Right ventricle myocardium inferior (tissue), 1 donor: ENCODE data around the gene SLC39A11. TPM values are rescaled to one million over a fixed set of nuclear protein-coding genes. Genes with fewer than 3 reads are reported as not detected.

Source experiments
- ATAC-seq: fragments of 200-7000 bp; cut with Tn5 transposase; one replicate; pipeline ENCODE4 v1.9.1; 2020; ENCODE audit warnings: mild to moderate bottlenecking, moderate library complexity
- DNase-seq: peaks from one replicate; pipeline ENCODE4 v3.0.0; 2021; ENCODE audit errors: missing footprints
- intact Hi-C: fragments of 100-400 bp; cut with DNase I; formaldehyde crosslinking; loops from one replicate; pipeline ENCODE4 v1.11.0; 2022
- total RNA-seq: library from RNA; stranded (reverse); fragmentation: NEBNext Ultra II Directional; extraction: Animal tissue kit (Norgen Biotek cat#: 25700); gene quantifications from one replicate; pipeline ENCODE4 v1.2.1, GENCODE V29; 2021
- donor health status: DM: no; HTN: yes; CAD: no; lungs with severe emphysema.

Gene SLC39A11
- total RNA-seq, 1 donor from 2014 or later, result 6.9 TPM

- intact Hi-C loops, result no loop called here
- no peak for ATAC-seq
Observed at GRCh38 chr17:72735592-72735991, 356.9 kb downstream of the SLC39A11 start.

DNA sequence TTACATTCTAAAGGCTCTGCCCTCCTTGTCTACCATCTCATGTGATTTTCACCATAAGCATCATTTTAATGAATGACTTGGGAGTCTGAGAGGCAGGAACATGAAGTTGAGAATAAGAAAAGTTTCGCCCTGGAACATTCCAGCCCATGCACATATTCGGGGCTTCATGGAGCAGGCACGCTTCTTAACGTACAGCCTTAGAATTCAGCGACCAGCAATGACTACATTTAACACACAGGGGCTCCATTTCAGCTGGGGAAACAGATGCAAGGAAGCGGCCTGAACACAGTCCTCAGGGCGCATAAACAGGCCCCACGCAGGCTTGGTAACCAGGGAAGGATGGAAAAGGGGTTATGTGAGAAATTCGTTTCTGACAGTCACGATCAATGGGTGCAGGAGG, 357.4 kb downstream of the SLC39A11 start:
- intact Hi-C loops, result no loop called here
- DNase-seq, result no peak
- no peak for ATAC-seq

More at GRCh38 chr17:72735592-72735991, 356.9 kb downstream of the SLC39A11 start:
- no peak for DNase-seq

GRCh38 chr17:72734613-72735012, 357.9 kb downstream of the SLC39A11 start:
- intact Hi-C loops, result no loop called here
- no peak for ATAC-seq
- DNase-seq, result no peak

DNA sequence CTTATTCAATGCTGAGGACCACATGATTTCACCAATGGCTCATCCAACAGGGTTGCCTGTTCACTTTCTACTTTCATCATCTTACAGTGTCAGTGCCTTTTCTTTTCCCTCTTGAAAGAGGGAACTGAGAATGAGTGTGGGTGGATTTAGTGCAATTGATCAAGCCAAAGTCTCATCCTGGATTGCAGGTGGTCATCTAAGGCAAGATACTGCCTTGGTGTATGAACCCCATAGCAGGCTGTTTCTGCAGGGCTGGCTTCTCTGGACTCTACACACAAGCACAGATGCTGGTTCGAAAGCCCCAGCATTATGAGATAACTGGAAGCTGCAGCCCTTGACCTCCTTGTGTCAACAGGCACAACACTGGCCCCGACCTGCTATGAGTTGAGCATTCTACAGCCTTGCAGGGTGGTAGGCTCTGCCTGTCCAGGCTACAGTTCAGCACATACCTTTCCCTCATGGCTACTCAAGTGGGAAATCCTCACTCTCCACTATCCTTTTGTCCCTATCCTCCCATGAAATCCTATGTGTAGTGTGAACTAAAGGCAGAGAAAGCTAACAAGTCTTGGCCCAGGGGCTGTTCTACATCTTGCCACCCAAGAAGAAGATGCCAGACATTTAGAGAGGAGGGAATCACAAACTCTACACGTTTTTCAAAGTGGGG, 358.7 kb downstream of the SLC39A11 start:
- intact Hi-C loops, result no loop called here
- no peak for ATAC-seq
- DNase-seq, result no peak

DNA sequence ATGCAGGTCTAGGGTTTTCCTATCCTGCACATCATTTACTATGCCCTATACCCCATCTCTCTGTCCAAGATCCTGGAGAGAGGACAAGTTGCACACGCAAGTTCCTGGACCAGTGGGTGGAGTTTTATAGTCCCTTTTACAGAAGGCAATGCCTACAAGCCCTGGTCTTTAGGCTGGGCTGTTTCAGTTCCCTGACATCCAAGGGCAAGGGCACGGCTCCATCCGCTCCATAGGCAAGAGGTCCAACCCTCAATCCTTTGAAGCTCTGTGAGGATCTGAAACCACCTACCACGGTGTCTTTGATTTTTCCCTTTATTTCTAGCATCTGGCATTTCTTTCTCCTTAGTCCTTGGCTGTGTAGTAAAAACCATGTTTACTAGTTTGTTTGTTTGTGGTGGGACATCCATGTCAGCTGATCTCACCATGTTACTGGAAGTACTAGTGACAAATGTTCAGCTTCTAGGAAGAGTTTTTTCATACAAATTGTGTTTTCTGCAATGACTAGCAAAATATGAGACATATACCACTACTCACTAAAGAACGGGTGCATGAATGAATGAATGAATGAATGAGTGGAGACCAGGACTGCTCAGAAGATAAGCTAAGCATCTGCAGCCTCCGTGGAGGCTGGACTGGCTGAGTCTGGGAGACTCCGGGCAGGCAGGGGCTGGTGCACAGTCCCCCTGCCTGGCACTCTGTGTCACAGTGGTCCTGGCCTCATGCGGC, 359.4 kb downstream of the SLC39A11 start:
- ATAC-seq (no peak), DNase-seq (no peak)
- intact Hi-C loops, result no loop called here

GRCh38 chr17:72730077-72730476, 362.4 kb downstream of the SLC39A11 start:
- DNase-seq (no peak), ATAC-seq (no peak)
- intact Hi-C loops, result no loop called here

DNA sequence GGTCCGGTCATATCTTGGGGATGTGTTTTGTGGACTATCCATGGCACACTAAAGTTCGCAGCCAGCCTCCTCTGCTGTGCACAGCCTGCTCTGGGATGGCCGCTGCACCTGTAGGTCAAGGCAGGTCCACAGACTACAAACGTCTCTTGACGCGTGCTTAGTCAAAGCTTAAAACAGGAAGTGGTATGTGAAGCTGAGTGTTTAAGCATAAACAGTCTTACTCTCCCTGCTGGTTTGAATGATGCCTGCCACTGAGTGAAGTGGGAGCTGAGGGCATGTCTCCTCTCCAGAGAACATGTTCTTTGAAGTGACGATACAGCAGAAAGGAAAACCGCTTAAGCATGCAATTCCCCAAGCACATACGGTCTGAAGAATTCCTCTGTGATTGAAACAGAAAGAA, 365.6 kb downstream of the SLC39A11 start:
- intact Hi-C loops, result loop anchor here (1.0 to 10.0 kb wide), 6 partner anchors 170 to 638 kb away; partner anchors contain the start of gene COG1
- DNase-seq, result no peak
- ATAC-seq, result no peak

GRCh38 chr17:72725433-72726068, 366.9 kb downstream of the SLC39A11 start:
- DNase-seq, result no peak
- intact Hi-C loops, result loop anchor here (5.0 to 10.0 kb wide), 5 partner anchors 168 to 639 kb away; partner anchors contain the start of gene COG1
- ATAC-seq, result peak; percentile 72

GRCh38 chr17:72724267-72724666, 368.2 kb downstream of the SLC39A11 start:
- DNase-seq, result no peak
- intact Hi-C loops, result loop anchor here (10.0 kb wide), 2 partner anchors 261 to 641 kb away; no protein-coding TSS in a partner anchor
- no peak for ATAC-seq

GRCh38 chr17:72723711-72724110, 368.8 kb downstream of the SLC39A11 start:
- intact Hi-C loops, result loop anchor here (10.0 kb wide), 2 partner anchors 261 to 641 kb away; no protein-coding TSS in a partner anchor
- DNase-seq (no peak), ATAC-seq (no peak)

DNA sequence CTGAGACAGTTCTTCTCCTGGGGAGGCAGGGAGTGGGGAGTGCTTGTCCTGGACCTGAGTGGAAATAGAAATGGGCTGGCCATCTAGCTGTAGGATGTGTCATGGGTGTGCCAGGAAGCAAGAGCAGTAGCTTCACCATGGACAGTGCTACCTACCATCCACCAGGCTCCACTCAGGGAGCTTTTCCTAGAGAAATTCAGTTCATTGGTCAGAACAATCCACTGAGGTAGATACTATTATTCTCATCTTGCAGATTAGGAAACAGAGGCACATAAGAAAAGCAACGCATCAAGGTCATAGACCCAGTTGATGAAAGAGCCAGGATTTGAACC, 372.0 kb downstream of the SLC39A11 start:
- DNase-seq (no peak), ATAC-seq (no peak)
- intact Hi-C loops, result loop anchor here (10.0 kb wide), 2 partner anchors 264 to 644 kb away; no protein-coding TSS in a partner anchor

GRCh38 chr17:72719578-72720493, 372.7 kb downstream of the SLC39A11 start:
- DNase-seq (no peak), ATAC-seq (no peak)
- intact Hi-C loops, result loop anchor here (10.0 kb wide), 3 partner anchors 65 to 645 kb away; no protein-coding TSS in a partner anchor

GRCh38 chr17:72719206-72719577, 373.3 kb downstream of the SLC39A11 start:
- no peak for ATAC-seq
- DNase-seq, result no peak
- intact Hi-C loops, result loop anchor here (10.0 kb wide), 1 partner anchor 64 kb away; no protein-coding TSS in a partner anchor

DNA sequence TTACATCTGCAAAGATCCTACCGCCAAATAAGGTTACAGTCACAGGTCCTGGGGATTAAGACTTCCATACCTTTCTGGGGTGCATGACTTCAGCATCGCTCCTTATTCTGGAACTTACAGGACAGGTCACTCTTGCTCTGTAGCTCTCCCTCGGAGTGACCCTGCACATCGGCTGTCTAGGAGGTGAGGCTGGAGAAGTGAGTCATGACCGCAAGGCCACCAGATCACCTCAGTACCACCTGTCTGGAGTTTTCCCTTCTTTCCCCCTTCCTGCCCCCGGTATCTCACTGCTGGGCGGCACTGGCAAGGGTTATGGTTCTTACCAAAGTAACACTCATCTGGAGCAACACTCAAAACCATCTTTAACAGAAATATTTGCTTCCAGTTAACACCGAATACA, 374.8 kb downstream of the SLC39A11 start:
- ATAC-seq, result no peak
- intact Hi-C loops, result loop anchor here (10.0 kb wide), 1 partner anchor 63 kb away; no protein-coding TSS in a partner anchor
- DNase-seq, result no peak

GRCh38 chr17:72717276-72717675, 375.2 kb downstream of the SLC39A11 start:
- DNase-seq (no peak), ATAC-seq (no peak)
- intact Hi-C loops, result loop anchor here (10.0 kb wide), 1 partner anchor 62 kb away; no protein-coding TSS in a partner anchor

- ATAC-seq (no peak), DNase-seq (no peak)
- intact Hi-C loops, result loop anchor here (10.0 kb wide), 1 partner anchor 61 kb away; no protein-coding TSS in a partner anchor
Observed at GRCh38 chr17:72715906-72716572, 376.4 kb downstream of the SLC39A11 start.

GRCh38 chr17:72714357-72714966, 378.0 kb downstream of the SLC39A11 start:
- no peak for DNase-seq
- ATAC-seq, result no peak
- intact Hi-C loops, result loop anchor here (10.0 kb wide), 1 partner anchor 60 kb away; no protein-coding TSS in a partner anchor
